ENCODE measurements around the gene NR1H2.

Gene NR1H2

GRCh38 chr19:50376166-50377050, at the start of gene NR1H2:
Gene NR1H2, plus strand, starts transcription at chr19:50376457. Its CDS starts 1,149 bp downstream, at chr19:50377606.
- TF ChIP-seq ZFX (IDR thresholded peaks at IDR 0.05) (no peak), CTCF (conservative IDR thresholded peaks at IDR 0.05) (no peak)
- peak within 1 kb of the TSS; percentile 93 for H3K27ac ChIP-seq

- TF ChIP-seq ZFX (IDR thresholded peaks at IDR 0.05), result no peak
- no peak for TF ChIP-seq CTCF (conservative IDR thresholded peaks at IDR 0.05)
These were observed 49.2 kb upstream of the NR1H2 start for GRCh38 chr19:50327013-50327412.

GRCh38 chr19:50327461-50328223, 48.6 kb upstream of the NR1H2 start:
- H3K27ac ChIP-seq, result no peak overlapping the region
- no peak for TF ChIP-seq ZFX (IDR thresholded peaks at IDR 0.05)

More at GRCh38 chr19:50327013-50327412, 49.2 kb upstream of the NR1H2 start:
- no peak overlapping the region for H3K27ac ChIP-seq

- TF ChIP-seq CTCF (conservative IDR thresholded peaks at IDR 0.05), result peak; percentile 76
- peak; percentile 31; the same call in 1 of the 2 replicates for TF ChIP-seq ZFX (IDR thresholded peaks at IDR 0.05)
- H3K27ac ChIP-seq, result peak overlapping the region; percentile 36; the same call in 1 of the 2 replicates
These were observed 47.9 kb upstream of the NR1H2 start for GRCh38 chr19:50328224-50328872.

- TF ChIP-seq CTCF (conservative IDR thresholded peaks at IDR 0.05) (no peak), ZFX (IDR thresholded peaks at IDR 0.05) (no peak)
- peak overlapping the region; percentile 36; the same call in 1 of the 2 replicates for H3K27ac ChIP-seq
These were observed 47.4 kb upstream of the NR1H2 start for GRCh38 chr19:50328873-50329145.

- H3K27ac ChIP-seq, result peak within 1 kb of the TSS; percentile 36
- TF ChIP-seq CTCF (conservative IDR thresholded peaks at IDR 0.05), result no peak
- TF ChIP-seq ZFX (IDR thresholded peaks at IDR 0.05), result no peak
These were observed 46.9 kb upstream of the NR1H2 start, which contains the start of gene KCNC3 for GRCh38 chr19:50329146-50329925. Gene KCNC3, minus strand, starts transcription at chr19:50329377. Its CDS starts 295 bp downstream, at chr19:50329082.

GRCh38 chr19:50329926-50330294, 46.3 kb upstream of the NR1H2 start:
- H3K27ac ChIP-seq, result peak overlapping the region; percentile 33

Measured in C4-2B (cell line).